Measurements from ENCODE around the gene BRICD5. TPM values are rescaled to one million over a fixed set of nuclear protein-coding genes. Genes with fewer than 3 reads are reported as not detected.
A peak's percentile ranks its signal among the peaks of the same experiment; 100 is the strongest.
"Not testable (repeated sequence)": the region's sequence is repeated elsewhere in the genome, so short reads cannot be mapped to it uniquely, and the experiment has no call there.

Gene BRICD5
- total RNA-seq, 1 donor from 2014 or later, result 7.8 TPM

GRCh38 chr16:2244926-2245795 is 34.5 kb upstream of the BRICD5 start:
- TF ChIP-seq CTCF (IDR thresholded peaks at IDR 0.05), result no peak
- DNase-seq (no peak), ATAC-seq (no peak)
- Histone ChIP-seq H3K27me3 (ENCODE audit: low read depth) (no peaks in the 10 kb centered on the region), H3K4me3 (no peak overlapping the region), H3K27ac (no peak overlapping the region), H3K36me3 (peaks cover 63% of the 10 kb centered on the region), H3K9me3 (no peaks in the 10 kb centered on the region), H3K4me1 (peaks cover 4% of the 10 kb centered on the region)
- intact Hi-C loops (cut with DNase I), result no loop called here

GRCh38 chr16:2244301-2244700 is 33.6 kb upstream of the BRICD5 start:
- H3K36me3 ChIP-seq, result peaks cover 66% of the 10 kb centered on the region
- H3K27ac ChIP-seq, result no peak overlapping the region
- H3K9me3 ChIP-seq, result no peaks in the 10 kb centered on the region
- intact Hi-C loops (cut with DNase I), result no loop called here
- TF ChIP-seq CTCF (IDR thresholded peaks at IDR 0.05), result no peak
- DNase-seq, result no peak
- ATAC-seq, result peak; percentile 13 to 19
- no peaks in the 10 kb centered on the region for H3K4me1 ChIP-seq
- no peak overlapping the region for H3K4me3 ChIP-seq
- H3K27me3 ChIP-seq (ENCODE audit: low read depth), result no peaks in the 10 kb centered on the region

- intact Hi-C loops (cut with DNase I), result no loop called here
- DNase-seq (no peak), ATAC-seq (peak in 1 of 2 donors; percentile 5)
- no peaks in the 10 kb centered on the region for H3K4me1 ChIP-seq
- peaks cover 63% of the 10 kb centered on the region for H3K36me3 ChIP-seq
- H3K27me3 ChIP-seq (ENCODE audit: low read depth), result no peaks in the 10 kb centered on the region
- H3K4me3 ChIP-seq, result no peak overlapping the region
- H3K9me3 ChIP-seq, result no peaks in the 10 kb centered on the region
- H3K27ac ChIP-seq, result no peak overlapping the region
- TF ChIP-seq CTCF (IDR thresholded peaks at IDR 0.05), result no peak
Observed at GRCh38 chr16:2243781-2244180, 33.1 kb upstream of the BRICD5 start.

GRCh38 chr16:2243031-2243528 is 32.4 kb upstream of the BRICD5 start:
- Histone ChIP-seq H3K27ac (no peak overlapping the region), H3K36me3 (peaks cover 63% of the 10 kb centered on the region), H3K27me3 (ENCODE audit: low read depth) (no peaks in the 10 kb centered on the region), H3K4me1 (peaks cover 3% of the 10 kb centered on the region), H3K4me3 (no peak overlapping the region), H3K9me3 (no peaks in the 10 kb centered on the region)
- DNase-seq (no peak), ATAC-seq (no peak)
- no peak for TF ChIP-seq CTCF (IDR thresholded peaks at IDR 0.05)
- intact Hi-C loops (cut with DNase I), result no loop called here

GRCh38 chr16:2242598-2242997 is 31.9 kb upstream of the BRICD5 start:
- Histone ChIP-seq H3K27me3 (ENCODE audit: low read depth) (peaks cover 4% of the 10 kb centered on the region), H3K4me3 (no peak overlapping the region), H3K36me3 (peaks cover 59% of the 10 kb centered on the region), H3K9me3 (no peaks in the 10 kb centered on the region), H3K27ac (no peak overlapping the region), H3K4me1 (peaks cover 8% of the 10 kb centered on the region)
- intact Hi-C loops (cut with DNase I), result no loop called here
- TF ChIP-seq CTCF (IDR thresholded peaks at IDR 0.05), result no peak
- ATAC-seq (no peak), DNase-seq (no peak)

GRCh38 chr16:2240331-2240730 is 29.7 kb upstream of the BRICD5 start:
- intact Hi-C loops (cut with DNase I); DNase-seq; H3K27ac ChIP-seq; H3K4me3 ChIP-seq; H3K9me3 ChIP-seq; ATAC-seq: not testable (repeated sequence)
- Histone ChIP-seq H3K36me3 (peaks cover 49% of the 10 kb centered on the region), H3K4me1 (peaks cover 25% of the 10 kb centered on the region), H3K27me3 (ENCODE audit: low read depth) (peaks cover 25% of the 10 kb centered on the region)
